ENCODE data around the gene SPATA32.

The SPATA32 gene

GRCh38 chr17:45237686-45238085, 24.2 kb downstream of the SPATA32 start:
- peaks cover 2% of the 10 kb centered on the region for H3K36me3 ChIP-seq (ENCODE audit: control insufficient read depth, insufficient read depth, low read length)
- H3K4me3 ChIP-seq (ENCODE audit: low read depth, low read length), result no peak overlapping the region
- H3K4me1 ChIP-seq (ENCODE audit: control insufficient read depth, insufficient read depth, low read length), result peaks cover 7% of the 10 kb centered on the region
- no peaks in the 10 kb centered on the region for H3K9me3 ChIP-seq (ENCODE audit: control insufficient read depth, insufficient read depth, low read length)
- no peak overlapping the region for H3K9ac ChIP-seq (ENCODE audit: low read depth, low read length)
- peaks cover 24% of the 10 kb centered on the region for H3K27me3 ChIP-seq (ENCODE audit: control insufficient read depth, insufficient read depth, low read length)

DNA sequence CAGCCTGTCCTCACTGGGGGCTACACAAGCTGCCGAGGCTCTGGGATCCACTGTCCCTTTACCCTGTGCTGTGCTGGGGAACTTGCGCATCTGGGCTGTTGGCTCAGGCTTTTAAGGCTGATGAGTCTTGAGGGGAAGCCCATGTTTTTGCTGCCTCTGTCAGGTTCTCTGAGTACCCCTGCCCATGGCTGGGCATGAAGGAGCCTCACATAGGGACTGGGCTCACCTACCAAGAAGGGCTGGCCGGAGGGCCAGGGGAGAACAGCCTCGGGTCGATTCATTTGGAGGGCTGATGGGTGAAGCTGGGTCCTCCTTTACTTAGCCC, 25.6 kb downstream of the SPATA32 start:
- peaks cover 7% of the 10 kb centered on the region for H3K4me1 ChIP-seq (ENCODE audit: control insufficient read depth, insufficient read depth, low read length)
- no peaks in the 10 kb centered on the region for H3K9me3 ChIP-seq (ENCODE audit: control insufficient read depth, insufficient read depth, low read length)
- no peak overlapping the region for H3K4me3 ChIP-seq (ENCODE audit: low read depth, low read length)
- no peak overlapping the region for H3K9ac ChIP-seq (ENCODE audit: low read depth, low read length)
- peaks cover 2% of the 10 kb centered on the region for H3K36me3 ChIP-seq (ENCODE audit: control insufficient read depth, insufficient read depth, low read length)
- H3K27me3 ChIP-seq (ENCODE audit: control insufficient read depth, insufficient read depth, low read length), result peaks cover 20% of the 10 kb centered on the region

DNA sequence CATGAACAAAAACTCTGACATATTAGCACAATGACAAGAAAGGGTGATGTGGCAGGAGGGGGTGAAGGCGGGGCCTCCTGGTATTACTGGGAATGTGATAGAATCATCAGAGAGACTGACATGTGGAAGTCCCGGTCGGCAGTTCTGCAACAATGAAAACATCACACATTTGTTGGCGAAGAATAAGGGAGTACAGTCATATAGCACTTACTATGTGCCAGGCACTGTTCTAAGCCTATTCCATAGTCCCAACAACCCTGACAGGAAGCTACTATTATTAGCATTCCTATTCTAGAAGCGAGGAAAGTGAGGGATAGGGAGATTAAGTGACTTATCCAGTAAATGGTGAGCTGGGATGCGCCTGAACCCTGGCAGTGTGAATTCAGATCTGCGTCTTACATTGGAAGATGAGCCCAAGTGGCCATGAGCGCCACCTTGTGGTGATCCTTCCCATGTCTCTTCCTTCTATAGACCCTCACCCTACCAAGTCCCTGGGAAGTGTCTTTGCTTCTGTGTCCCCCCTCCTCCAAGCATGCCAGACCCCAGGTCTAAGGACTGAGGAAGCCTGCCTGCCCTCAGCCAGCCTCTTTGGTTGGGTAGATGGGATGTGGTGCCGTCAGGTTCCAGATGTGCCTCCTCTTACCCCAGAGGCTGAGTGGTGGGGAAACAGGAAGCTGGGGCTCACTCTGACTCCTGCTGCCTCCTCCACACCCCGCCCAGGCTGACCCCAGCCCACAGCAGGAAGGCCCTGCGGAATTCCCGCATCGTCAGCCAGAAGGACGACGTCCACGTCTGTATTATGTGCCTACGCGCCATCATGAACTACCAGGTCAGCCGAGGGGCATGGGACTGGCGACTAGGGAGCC, 26.2 kb downstream of the SPATA32 start:
- peaks cover 5% of the 10 kb centered on the region for H3K4me1 ChIP-seq (ENCODE audit: control insufficient read depth, insufficient read depth, low read length)
- no peak overlapping the region for H3K4me3 ChIP-seq (ENCODE audit: low read depth, low read length)
- peaks cover 18% of the 10 kb centered on the region for H3K27me3 ChIP-seq (ENCODE audit: control insufficient read depth, insufficient read depth, low read length)
- H3K9me3 ChIP-seq (ENCODE audit: control insufficient read depth, insufficient read depth, low read length), result no peaks in the 10 kb centered on the region
- peaks cover 2% of the 10 kb centered on the region for H3K36me3 ChIP-seq (ENCODE audit: control insufficient read depth, insufficient read depth, low read length)
- H3K9ac ChIP-seq (ENCODE audit: low read depth, low read length), result no peak overlapping the region

DNA sequence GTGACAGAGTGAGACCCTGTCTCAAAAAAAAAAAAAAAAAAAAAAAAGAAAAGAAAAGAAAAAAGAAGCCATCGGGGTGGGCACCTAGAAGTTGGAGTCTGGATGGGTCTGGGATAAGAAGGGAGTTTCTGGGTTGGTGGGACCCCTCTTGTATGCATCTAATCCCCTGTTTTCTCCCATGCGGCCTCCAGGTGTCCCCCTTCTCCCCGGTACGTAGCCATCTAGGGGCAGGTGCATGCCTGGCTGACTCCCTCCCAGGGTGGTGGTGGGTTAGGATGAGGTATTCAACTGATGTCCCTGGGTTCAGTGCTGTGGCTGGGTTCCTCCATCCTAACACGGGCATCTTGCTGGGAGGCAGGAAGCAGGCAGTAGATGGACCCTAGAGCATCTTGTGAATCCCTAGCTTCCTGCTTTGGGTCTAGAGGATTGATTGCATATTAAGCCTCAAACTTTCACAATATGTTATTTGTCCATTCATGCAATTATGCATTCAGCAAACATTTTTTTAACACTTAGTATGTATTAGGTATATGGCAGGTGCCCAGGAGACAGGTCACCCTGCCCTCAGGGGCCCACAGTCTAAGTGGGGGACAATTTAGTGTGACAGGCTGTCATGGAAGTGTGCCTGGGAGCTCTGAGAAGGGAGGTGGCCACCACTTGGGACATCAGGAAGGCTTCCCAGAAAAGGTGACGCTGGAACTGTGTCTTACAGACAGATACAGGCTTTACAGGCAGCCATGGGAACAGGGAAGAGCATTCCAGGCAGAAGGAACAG, 27.1 kb downstream of the SPATA32 start:
- peaks cover 2% of the 10 kb centered on the region for H3K36me3 ChIP-seq (ENCODE audit: control insufficient read depth, insufficient read depth, low read length)
- H3K27me3 ChIP-seq (ENCODE audit: control insufficient read depth, insufficient read depth, low read length), result peaks cover 12% of the 10 kb centered on the region
- no peak overlapping the region for H3K9ac ChIP-seq (ENCODE audit: low read depth, low read length)
- H3K4me3 ChIP-seq (ENCODE audit: low read depth, low read length), result no peak overlapping the region
- H3K4me1 ChIP-seq (ENCODE audit: control insufficient read depth, insufficient read depth, low read length), result peaks cover 4% of the 10 kb centered on the region
- no peaks in the 10 kb centered on the region for H3K9me3 ChIP-seq (ENCODE audit: control insufficient read depth, insufficient read depth, low read length)

- Histone ChIP-seq H3K4me1 (ENCODE audit: control insufficient read depth, insufficient read depth, low read length) (peaks cover 12% of the 10 kb centered on the region), H3K9ac (ENCODE audit: low read depth, low read length) (no peak overlapping the region), H3K4me3 (ENCODE audit: low read depth, low read length) (no peak overlapping the region), H3K27me3 (ENCODE audit: control insufficient read depth, insufficient read depth, low read length) (peaks cover 4% of the 10 kb centered on the region), H3K36me3 (ENCODE audit: control insufficient read depth, insufficient read depth, low read length) (peaks cover 2% of the 10 kb centered on the region), H3K9me3 (ENCODE audit: control insufficient read depth, insufficient read depth, low read length) (no peaks in the 10 kb centered on the region)
Measured at GRCh38 chr17:45233423-45233924, 28.4 kb downstream of the SPATA32 start.

DNA sequence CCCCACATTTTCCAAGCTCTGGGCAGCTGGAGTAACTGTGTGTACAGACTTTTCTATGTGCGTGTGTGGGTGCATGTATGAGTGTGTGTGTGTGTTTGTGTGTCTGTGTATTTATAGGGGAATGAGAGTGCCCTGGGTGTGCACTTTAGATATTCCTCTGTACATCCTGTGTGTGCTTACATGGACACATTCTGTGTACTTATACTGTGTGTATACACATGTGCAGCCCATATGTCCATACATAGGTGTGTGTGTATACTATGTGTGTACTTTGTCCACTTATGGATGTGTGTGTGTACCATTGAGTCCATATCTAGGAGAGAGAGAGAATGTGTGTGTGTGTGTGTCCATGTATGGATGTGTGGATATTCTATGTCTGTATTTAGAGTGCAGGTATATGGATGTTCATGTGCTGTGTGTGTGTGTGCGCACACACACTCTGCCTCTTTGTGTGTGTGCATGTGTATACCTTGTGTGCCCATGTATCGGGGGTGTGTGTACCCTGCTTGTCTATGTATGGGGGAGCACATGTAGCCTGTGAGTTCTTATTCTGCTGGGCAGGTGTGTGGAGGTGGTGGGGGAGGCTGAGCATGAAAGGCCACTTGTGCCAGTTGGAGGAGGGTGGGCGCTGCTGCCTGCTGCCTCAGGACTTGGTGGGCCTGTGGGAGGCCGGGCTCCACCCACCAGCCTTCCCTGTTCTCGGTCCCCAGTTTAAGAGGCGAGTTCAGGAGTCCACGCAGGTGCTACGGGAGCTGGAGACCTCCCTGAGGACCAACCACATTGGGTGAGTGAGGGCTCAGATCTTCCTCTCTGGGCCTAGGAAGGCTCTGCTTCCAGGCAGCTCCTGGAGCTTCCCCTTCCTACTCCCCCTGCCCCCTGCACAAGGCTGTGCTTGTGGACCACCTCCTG, 29.1 kb downstream of the SPATA32 start:
- Histone ChIP-seq H3K4me3 (ENCODE audit: low read depth, low read length) (no peak overlapping the region), H3K4me1 (ENCODE audit: control insufficient read depth, insufficient read depth, low read length) (peaks cover 19% of the 10 kb centered on the region), H3K27me3 (ENCODE audit: control insufficient read depth, insufficient read depth, low read length) (no peaks in the 10 kb centered on the region)

DNA sequence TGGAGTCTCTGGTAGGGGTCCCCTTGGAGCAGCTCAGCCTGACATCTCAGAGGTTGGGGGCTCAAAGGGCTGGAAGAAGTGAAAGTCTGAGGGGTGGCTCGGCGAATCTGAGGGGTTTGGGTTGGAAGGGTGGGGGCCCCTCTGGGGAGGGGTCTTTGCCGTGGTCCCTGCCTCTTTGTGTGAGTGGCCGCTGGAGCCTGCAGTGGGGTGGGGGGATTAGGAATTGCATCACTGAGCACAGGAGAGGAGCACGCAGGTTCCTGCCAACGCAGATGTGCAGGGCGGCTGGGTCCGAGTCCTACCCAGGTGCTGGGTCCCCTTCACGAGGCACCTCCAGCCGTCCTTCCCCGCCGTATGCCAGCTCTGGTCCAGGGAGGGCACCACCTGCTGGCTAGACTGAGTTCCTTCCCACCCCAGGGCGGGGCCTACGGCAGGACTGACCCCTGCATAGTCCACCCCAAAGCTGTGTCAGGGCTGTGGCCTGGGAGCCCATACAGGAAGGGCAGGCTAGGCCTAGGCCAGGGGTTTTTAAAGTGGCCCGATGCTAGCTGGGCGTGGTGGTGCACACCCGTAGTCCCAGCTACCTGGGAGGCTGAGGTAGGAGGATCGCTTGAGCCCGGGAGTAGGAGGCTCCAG, 30.3 kb downstream of the SPATA32 start:
- Histone ChIP-seq H3K27me3 (ENCODE audit: control insufficient read depth, insufficient read depth, low read length) (no peaks in the 10 kb centered on the region), H3K4me3 (ENCODE audit: low read depth, low read length) (no peak overlapping the region), H3K9me3 (ENCODE audit: control insufficient read depth, insufficient read depth, low read length) (no peaks in the 10 kb centered on the region), H3K9ac (ENCODE audit: low read depth, low read length) (no peak overlapping the region), H3K4me1 (ENCODE audit: control insufficient read depth, insufficient read depth, low read length) (peaks cover 19% of the 10 kb centered on the region), H3K36me3 (ENCODE audit: control insufficient read depth, insufficient read depth, low read length) (peaks cover 2% of the 10 kb centered on the region)

More for the DNA sequence above, 29.1 kb downstream of the SPATA32 start:
- no peak overlapping the region for H3K9ac ChIP-seq (ENCODE audit: low read depth, low read length)
- peaks cover 2% of the 10 kb centered on the region for H3K36me3 ChIP-seq (ENCODE audit: control insufficient read depth, insufficient read depth, low read length)
- no peaks in the 10 kb centered on the region for H3K9me3 ChIP-seq (ENCODE audit: control insufficient read depth, insufficient read depth, low read length)

GRCh38 chr17:45230787-45231480, 31.0 kb downstream of the SPATA32 start:
- peaks cover 2% of the 10 kb centered on the region for H3K36me3 ChIP-seq (ENCODE audit: control insufficient read depth, insufficient read depth, low read length)
- H3K4me1 ChIP-seq (ENCODE audit: control insufficient read depth, insufficient read depth, low read length), result peaks cover 17% of the 10 kb centered on the region
- no peak overlapping the region for H3K4me3 ChIP-seq (ENCODE audit: low read depth, low read length)
- H3K9me3 ChIP-seq (ENCODE audit: control insufficient read depth, insufficient read depth, low read length), result no peaks in the 10 kb centered on the region
- no peak overlapping the region for H3K9ac ChIP-seq (ENCODE audit: low read depth, low read length)
- H3K27me3 ChIP-seq (ENCODE audit: control insufficient read depth, insufficient read depth, low read length), result no peaks in the 10 kb centered on the region

DNA sequence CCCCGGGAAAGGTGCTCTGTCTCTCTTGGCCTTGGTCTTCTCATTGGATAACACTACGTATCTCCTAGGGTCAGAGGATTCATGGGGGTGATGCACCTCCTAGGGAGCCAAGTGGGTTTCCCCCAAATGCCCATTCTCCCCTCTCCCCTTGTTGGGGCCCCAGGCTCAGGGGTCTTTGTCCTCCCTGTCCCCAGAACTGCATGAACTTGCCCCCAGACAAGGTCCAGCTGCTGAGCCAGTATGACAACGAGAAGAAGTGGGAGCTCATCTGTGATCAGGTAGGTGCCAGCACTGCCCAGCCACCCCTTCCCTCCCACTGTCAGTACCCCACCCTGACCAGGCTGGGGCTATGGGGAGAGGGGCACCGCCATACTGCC, 31.5 kb downstream of the SPATA32 start:
- peaks cover 2% of the 10 kb centered on the region for H3K36me3 ChIP-seq (ENCODE audit: control insufficient read depth, insufficient read depth, low read length)
- no peaks in the 10 kb centered on the region for H3K9me3 ChIP-seq (ENCODE audit: control insufficient read depth, insufficient read depth, low read length)
- peaks cover 15% of the 10 kb centered on the region for H3K4me1 ChIP-seq (ENCODE audit: control insufficient read depth, insufficient read depth, low read length)
- no peaks in the 10 kb centered on the region for H3K27me3 ChIP-seq (ENCODE audit: control insufficient read depth, insufficient read depth, low read length)
- H3K4me3 ChIP-seq (ENCODE audit: low read depth, low read length), result no peak overlapping the region
- no peak overlapping the region for H3K9ac ChIP-seq (ENCODE audit: low read depth, low read length)

GRCh38 chr17:45229681-45230409, 32.0 kb downstream of the SPATA32 start:
- H3K36me3 ChIP-seq (ENCODE audit: control insufficient read depth, insufficient read depth, low read length), result peaks cover 2% of the 10 kb centered on the region
- no peak overlapping the region for H3K9ac ChIP-seq (ENCODE audit: low read depth, low read length)
- peaks cover 1% of the 10 kb centered on the region for H3K27me3 ChIP-seq (ENCODE audit: control insufficient read depth, insufficient read depth, low read length)

More at GRCh38 chr17:45229681-45230409, 32.0 kb downstream of the SPATA32 start:
- Histone ChIP-seq H3K9me3 (ENCODE audit: control insufficient read depth, insufficient read depth, low read length) (no peaks in the 10 kb centered on the region), H3K4me3 (ENCODE audit: low read depth, low read length) (no peak overlapping the region), H3K4me1 (ENCODE audit: control insufficient read depth, insufficient read depth, low read length) (peaks cover 15% of the 10 kb centered on the region)
